ENCODE measurements around the gene LCN9.

DNA sequence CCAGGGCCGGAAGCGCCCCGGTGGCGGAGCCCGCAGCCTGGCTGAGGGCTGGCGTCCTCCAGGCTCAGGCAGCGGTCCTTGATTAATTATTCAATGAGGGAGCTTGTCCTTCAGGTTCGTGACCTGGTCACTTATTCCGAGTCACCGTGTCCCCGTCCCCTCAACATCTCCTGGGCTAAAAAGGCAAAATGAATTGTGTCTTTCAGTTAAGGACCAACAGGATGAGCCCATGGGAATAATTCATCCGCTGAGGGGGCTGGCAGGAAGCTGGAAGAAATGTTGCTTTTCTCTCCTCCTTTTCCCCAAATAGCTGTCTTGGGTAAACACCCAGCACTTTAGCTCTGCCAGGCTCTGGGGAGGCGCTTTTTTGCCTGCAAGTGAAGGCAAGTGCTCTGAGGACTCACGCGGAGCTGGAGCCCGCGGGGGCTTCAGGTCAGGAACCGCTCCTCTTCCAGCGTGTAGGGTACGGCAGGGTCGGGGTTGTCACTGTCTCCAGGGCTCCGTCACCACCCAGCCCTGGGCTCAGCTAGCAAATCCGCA, 52.0 kb downstream of the LCN9 start:
- TF ChIP-seq, protein P1, sequence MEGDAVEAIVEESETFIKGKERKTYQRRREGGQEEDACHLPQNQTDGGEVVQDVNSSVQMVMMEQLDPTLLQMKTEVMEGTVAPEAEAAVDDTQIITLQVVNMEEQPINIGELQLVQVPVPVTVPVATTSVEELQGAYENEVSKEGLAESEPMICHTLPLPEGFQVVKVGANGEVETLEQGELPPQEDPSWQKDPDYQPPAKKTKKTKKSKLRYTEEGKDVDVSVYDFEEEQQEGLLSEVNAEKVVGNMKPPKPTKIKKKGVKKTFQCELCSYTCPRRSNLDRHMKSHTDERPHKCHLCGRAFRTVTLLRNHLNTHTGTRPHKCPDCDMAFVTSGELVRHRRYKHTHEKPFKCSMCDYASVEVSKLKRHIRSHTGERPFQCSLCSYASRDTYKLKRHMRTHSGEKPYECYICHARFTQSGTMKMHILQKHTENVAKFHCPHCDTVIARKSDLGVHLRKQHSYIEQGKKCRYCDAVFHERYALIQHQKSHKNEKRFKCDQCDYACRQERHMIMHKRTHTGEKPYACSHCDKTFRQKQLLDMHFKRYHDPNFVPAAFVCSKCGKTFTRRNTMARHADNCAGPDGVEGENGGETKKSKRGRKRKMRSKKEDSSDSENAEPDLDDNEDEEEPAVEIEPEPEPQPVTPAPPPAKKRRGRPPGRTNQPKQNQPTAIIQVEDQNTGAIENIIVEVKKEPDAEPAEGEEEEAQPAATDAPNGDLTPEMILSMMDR (conservative IDR thresholded peaks at IDR 0.05; ENCODE audit: low read depth, low read length), result no peak
- TF ChIP-seq EZH2 (IDR thresholded peaks at IDR 0.05; ENCODE audit: low read length, unreplicated experiment), result no peak
